HG03432 (cell line): ENCODE measurements around the gene OSBPL5.
"Not testable (repeated sequence)": the region's sequence is repeated elsewhere in the genome, so short reads cannot be mapped to it uniquely, and the experiment has no call there.

Experiments used
- ATAC-seq: cut with Tn5 transposase; IDR thresholded peaks from one replicate; pipeline ENCODE4 v1.9.1; 2021; ENCODE audit warnings: mild to moderate bottlenecking, moderate library complexity; ENCODE audit not compliant: unreplicated experiment

OSBPL5 gene

DNA sequence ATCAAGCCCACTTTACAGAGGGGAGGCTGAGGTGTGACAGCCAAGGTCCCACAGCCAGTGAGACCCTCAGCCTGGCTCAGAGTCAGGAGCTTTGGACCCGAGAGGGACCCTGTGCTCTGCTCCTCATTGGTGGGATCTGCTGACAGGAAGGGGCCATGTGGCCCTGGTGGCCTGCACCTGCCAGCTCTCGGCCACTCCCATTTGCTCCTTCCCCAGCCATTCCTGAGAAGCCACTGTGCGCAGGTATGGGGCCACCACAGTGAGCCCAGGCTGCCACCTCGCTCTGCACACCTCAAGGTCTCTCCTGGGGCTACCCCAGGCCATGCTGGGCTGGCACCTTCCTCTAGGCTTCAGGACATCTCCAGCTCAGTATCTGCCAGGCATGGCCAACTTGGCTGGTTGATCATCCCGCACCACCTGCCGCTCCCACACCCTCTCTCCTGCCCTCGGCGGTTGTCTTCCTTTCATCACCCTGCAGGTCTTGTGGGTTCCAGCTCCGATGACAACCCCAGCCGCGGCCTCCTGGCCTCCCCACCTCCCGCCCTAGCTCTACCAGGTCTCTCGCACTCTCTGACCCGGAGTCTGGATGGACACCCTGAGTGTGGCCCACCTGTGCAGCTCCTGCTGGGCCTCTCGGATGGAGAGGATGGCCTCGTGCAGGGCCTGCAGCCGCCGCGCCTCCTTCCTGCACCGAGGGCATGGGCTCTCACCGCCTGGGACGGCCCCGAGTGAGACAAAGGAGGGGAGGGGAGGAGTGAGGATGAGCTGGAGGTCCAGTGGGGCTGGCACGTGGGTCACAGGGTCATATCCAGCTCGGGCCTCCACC, 75.7 kb downstream of the OSBPL5 start:
- no peak for ATAC-seq

DNA sequence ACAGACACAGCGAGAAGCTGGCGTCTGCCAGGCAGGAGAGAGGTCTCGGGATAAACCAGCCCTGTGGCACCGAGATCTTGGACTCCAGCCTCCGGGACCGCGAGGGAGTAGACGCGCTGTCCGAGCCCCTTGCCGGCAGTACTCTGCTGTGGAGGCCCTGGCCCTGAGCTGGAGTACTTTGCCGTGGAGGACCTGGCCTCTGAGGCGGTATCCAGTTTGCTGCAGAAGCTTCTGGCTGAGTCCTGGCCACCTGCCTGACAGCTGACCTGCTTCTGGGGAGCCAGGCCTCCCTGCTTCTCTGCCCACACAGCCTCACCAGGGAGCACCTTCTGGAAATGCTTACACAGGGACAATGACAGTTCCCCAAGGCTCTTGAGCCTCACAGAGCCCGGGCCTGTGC, 76.3 kb downstream of the OSBPL5 start:
- ATAC-seq, result no peak

GRCh38 chr11:3087821-3088800, 77.0 kb downstream of the OSBPL5 start:
- no peak for ATAC-seq

DNA sequence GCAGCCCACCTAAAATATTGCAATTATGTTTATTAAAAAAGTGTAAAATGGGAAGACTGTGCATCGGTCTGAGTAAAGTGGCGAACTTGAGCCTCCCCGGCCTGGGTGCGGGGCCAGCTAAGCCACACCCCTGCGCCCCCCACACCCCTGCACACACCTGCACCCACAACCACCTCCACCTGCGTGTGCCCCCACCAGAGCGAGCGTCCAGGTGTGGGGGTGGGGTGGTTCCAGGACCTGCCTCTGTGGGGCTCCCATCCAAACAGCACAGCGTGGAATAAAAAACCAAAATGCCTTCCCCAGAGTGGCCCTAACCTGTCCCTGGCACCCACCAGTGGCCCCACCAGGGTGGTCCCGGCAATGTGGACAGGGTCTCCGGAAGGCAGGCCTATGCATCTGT, 77.7 kb downstream of the OSBPL5 start:
- ATAC-seq, result no peak

- ATAC-seq, result no peak
Observed at GRCh38 chr11:3086671-3087150, 78.4 kb downstream of the OSBPL5 start.

DNA sequence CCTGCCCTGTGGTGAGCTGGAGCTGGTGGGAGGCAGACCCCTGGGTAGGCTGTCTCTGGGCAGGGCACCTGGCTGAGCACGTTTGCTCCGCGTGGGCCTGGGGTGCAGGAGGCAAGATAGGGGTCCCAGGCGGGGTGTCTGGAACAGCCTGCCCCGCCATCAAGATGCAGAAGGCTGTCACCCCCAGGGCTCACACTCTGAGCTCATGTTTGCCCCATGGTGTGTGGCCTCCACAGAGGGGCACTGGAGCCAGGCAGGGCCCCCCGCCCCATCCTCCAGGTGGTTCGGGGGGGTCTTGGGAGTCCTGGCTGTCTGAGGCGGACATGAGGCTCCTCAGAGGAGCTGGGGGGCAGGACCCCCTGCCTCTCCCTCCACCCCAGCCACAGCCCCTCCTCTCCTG, 79.0 kb downstream of the OSBPL5 start:
- ATAC-seq, result no peak

- ATAC-seq, result no peak
Observed at GRCh38 chr11:3085052-3085451, 80.1 kb downstream of the OSBPL5 start.

DNA sequence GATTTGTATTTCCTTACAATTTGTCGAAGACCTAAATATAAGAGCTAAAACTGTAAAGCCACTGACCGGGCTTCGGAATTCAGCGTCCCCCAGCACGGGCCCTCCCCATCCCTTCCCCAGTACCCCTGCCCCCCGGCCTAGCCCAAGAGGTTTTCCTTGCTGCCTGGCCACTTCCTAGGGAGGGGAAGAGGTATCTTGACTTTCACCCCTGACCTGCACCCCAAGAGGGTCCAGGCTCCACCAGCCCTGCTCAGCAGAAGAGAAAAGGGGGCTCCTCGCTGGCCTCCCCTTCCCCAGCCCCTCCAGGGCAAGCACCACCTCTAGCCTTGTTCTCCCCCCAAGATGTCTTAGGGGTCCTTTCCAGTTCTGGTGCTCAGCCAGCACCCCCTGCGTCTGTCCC, 81.8 kb downstream of the OSBPL5 start:
- ATAC-seq, result no peak

GRCh38 chr11:3081386-3081751, 83.7 kb downstream of the OSBPL5 start:
- no peak for ATAC-seq

- ATAC-seq, result no peak
Observed at GRCh38 chr11:3080733-3081385, 84.3 kb downstream of the OSBPL5 start.

DNA sequence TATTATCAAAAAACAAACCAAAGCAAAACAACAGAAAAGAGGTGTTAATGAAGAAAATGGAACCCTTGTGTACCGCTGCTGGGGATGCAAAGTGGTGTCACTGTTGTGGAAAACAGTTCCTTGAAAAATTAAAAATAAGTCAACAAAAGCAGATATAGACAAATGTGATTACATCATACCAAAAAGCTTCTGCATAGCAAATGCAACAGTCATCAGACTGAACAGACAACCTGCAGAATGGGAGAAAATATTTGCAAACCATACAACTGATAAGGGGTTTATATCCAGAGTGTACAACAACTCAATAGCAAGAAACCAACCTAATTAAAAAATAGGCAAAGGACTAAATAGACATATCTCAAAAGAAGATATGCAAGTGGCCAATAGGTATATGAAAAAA, 85.0 kb downstream of the OSBPL5 start:
- no peak for ATAC-seq

DNA sequence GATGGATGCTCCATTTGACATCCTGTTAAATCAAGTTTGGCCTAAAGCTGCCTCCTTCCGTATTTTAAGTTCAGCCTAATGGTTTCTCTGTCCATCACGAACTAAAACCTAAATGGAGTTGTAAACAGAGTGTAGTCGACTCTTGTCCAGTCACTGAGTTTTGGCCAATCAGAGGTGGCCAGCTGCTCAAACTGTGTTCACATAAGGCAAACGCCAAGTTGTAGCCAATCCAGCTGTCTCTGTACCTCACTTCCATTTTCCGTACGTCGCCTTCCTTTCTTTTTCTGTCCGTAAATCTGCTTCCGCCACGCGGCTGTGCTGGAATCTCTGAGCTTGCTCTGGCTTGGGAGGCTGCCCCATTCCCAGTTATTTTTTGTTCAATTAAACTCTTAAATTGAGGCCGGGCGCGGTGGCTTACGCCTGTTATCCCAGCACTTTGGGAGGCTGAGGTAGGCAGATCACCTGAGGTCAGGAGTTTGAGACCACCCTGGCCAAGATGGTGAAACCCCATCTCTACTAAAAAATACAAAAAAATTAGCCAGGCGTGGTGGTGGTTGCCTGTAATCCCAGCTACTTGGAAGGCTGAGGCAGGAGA, 87.2 kb downstream of the OSBPL5 start:
- no peak for ATAC-seq

GRCh38 chr11:3077189-3077836, 87.8 kb downstream of the OSBPL5 start:
- no peak for ATAC-seq

DNA sequence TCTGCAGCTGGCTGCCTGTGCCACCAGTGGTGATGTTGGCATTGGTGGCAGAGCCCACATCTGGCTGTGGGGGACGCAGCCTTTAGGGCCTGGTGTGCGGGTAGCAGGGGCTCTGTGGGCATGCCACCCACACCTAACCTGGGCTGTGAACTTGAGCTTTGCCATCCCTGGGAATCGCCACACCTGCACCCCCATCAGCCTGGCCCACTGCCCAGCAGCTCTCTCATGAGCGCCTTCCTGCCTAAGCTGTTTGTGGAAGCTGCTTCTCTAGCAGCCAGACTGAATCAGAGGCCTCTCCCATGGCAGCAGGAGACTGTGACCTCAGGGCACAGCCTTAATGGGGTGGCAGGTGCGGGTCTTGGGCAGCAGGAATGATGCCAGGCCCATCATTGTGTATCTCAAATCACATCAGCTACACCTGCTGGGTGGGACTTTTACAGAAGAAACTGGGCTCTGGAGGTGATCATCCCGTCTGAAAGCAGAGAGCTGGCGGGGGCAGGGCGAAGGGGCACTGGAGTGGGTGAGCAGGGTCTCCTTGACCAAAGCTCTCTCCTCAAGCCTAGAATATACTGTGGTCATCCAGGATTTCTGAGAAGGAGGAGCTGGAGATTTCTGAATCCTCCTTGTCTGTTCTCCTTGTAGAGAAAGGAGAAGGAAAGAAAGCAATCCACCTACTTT, 90.1 kb downstream of the OSBPL5 start:
- ATAC-seq, result no peak

- ATAC-seq, result no peak
Observed at GRCh38 chr11:3073029-3073435, 92.1 kb downstream of the OSBPL5 start.

GRCh38 chr11:3069425-3069824, 95.7 kb downstream of the OSBPL5 start:
- ATAC-seq, result no peak

GRCh38 chr11:3066308-3066707, 98.8 kb downstream of the OSBPL5 start:
- not testable (repeated sequence) for ATAC-seq

- ATAC-seq, result not testable (repeated sequence)
Observed at GRCh38 chr11:3064709-3065108, 100.4 kb downstream of the OSBPL5 start.

DNA sequence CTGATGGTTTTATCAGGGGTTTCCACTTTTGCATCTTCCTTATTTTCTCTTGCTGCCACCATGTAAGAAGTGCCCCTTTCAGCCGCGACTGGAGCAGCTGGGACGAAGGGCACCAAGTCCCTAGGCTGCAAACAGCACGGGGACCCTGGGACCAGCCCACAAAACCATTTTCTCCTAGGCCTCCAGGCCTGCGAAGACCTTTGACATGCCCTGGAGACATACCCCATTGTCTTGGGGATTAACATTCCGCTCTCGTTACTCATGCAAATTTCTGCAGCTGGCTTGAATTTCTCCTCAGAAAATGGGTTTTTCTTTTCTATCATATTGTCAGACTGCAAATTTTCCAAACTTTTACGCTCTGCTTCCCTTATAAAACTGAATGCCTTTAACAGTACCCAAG, 101.2 kb downstream of the OSBPL5 start:
- not testable (repeated sequence) for ATAC-seq

- ATAC-seq, result not testable (repeated sequence)
Observed at GRCh38 chr11:3063432-3063831, 101.7 kb downstream of the OSBPL5 start.
